ENCODE results near the gene RCAN1. TPM values are rescaled to one million over a fixed set of nuclear protein-coding genes. Genes with fewer than 3 reads are reported as not detected.

The RCAN1 gene
- total and polyA plus RNA-seq, 2 of the 13 experiments (the other 11 are each of a cell fraction or from before 2014, with no cell fraction given), result 9.4 to 34.1 TPM

GRCh38 chr21:34545079-34545884, 69.6 kb downstream of the RCAN1 start (continued):
- TF ChIP-seq ZSCAN21 (CRISPR knock-in tag; IDR thresholded peaks at IDR 0.05; ENCODE audit: borderline replicate concordance), result no peak
- TF ChIP-seq ZIK1 (CRISPR knock-in tag; IDR thresholded peaks at IDR 0.05; ENCODE audit: borderline replicate concordance, low read depth), result no peak
- no peak for TF ChIP-seq TFDP2 (CRISPR knock-in tag; IDR thresholded peaks at IDR 0.05)
- TF ChIP-seq ISL2 (CRISPR knock-in tag; IDR thresholded peaks at IDR 0.05), result no peak
- TF ChIP-seq ZC3H13 (CRISPR knock-in tag; IDR thresholded peaks at IDR 0.05), result no peak
- TF ChIP-seq SOX5 (CRISPR knock-in tag; IDR thresholded peaks at IDR 0.05; ENCODE audit: borderline replicate concordance), result no peak; the same call in 1 of the 2 replicates
- no peak for TF ChIP-seq ZFP62 (CRISPR knock-in tag; IDR thresholded peaks at IDR 0.05)
- no peak for TF ChIP-seq ATRX (CRISPR knock-in tag; IDR thresholded peaks at IDR 0.05; ENCODE audit: borderline replicate concordance)
- TF ChIP-seq STAT5B (CRISPR knock-in tag; IDR thresholded peaks at IDR 0.05), result no peak
- TF ChIP-seq, protein P1, sequence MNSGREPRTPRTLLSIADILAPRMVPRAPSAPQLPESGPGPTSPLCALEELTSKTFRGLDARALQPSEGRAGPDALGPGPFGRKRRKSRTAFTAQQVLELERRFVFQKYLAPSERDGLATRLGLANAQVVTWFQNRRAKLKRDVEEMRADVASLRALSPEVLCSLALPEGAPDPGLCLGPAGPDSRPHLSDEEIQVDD (CRISPR knock-in tag; IDR thresholded peaks at IDR 0.05; ENCODE audit: borderline replicate concordance), result no peak
- TF ChIP-seq, protein P2, sequence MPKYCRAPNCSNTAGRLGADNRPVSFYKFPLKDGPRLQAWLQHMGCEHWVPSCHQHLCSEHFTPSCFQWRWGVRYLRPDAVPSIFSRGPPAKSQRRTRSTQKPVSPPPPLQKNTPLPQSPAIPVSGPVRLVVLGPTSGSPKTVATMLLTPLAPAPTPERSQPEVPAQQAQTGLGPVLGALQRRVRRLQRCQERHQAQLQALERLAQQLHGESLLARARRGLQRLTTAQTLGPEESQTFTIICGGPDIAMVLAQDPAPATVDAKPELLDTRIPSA (CRISPR knock-in tag; IDR thresholded peaks at IDR 0.05; ENCODE audit: borderline replicate concordance), result no peak
- no peak for TF ChIP-seq KAT7 (CRISPR knock-in tag; IDR thresholded peaks at IDR 0.05; ENCODE audit: borderline replicate concordance)
- no peak for TF ChIP-seq POLR2AphosphoS2 (IDR thresholded peaks at IDR 0.05; ENCODE audit: low read depth, low read length)
- TF ChIP-seq HNF1A (IDR thresholded peaks at IDR 0.05; ENCODE audit: low read depth), result no peak
- peak; percentile 22; the same call in 1 of the 2 replicates for TF ChIP-seq HNF1A (CRISPR knock-in tag; IDR thresholded peaks at IDR 0.05; ENCODE audit: borderline replicate concordance)
- TF ChIP-seq ZNF484 (CRISPR knock-in tag; IDR thresholded peaks at IDR 0.05; ENCODE audit: borderline replicate concordance, low read depth), result no peak
- TF ChIP-seq ZBTB1 (CRISPR knock-in tag; IDR thresholded peaks at IDR 0.05; ENCODE audit: borderline replicate concordance), result no peak
- TF ChIP-seq KDM5B (CRISPR knock-in tag; IDR thresholded peaks at IDR 0.05; ENCODE audit: borderline replicate concordance), result no peak
- TF ChIP-seq FOXP1 (IDR thresholded peaks at IDR 0.05), result no peak
- TF ChIP-seq FOXP1 (CRISPR knock-in tag; IDR thresholded peaks at IDR 0.05), result peak; percentile 46; the same call in 1 of the 2 replicates
- TF ChIP-seq POLR2A (IDR thresholded peaks at IDR 0.05; ENCODE audit: insufficient read depth in 1 of 2, low read depth in 2 of 2, low read length in 2 of 2), result peak in 1 of 2 experiments; percentile 40; a peak in 2 of 4 replicates

Measured in HepG2 (cell line).